Activated T-cell treated with anti-CD3 and anti-CD28 coated beads, Interleukin-2, amount 50 U/mL, for 4 hours (primary cell): Measurements from ENCODE around the gene TMEM266. TPM values are rescaled to one million over a fixed set of nuclear protein-coding genes. Genes with fewer than 3 reads are reported as not detected.

Source experiments
- ATAC-seq, 2 donors: fragments of 200-7000 bp; cut with Tn5 transposase; one replicate each; pipeline ENCODE4 v1.10.0; 2021
- DNase-seq: peaks from one replicate; pipeline ENCODE4 v3.0.0-alpha.2; 2020
- H3K27me3 Mint-ChIP-seq: one replicate; pipeline ENCODE4 v1.8.0; 2021; ENCODE audit warnings: low read depth, mixed read lengths
- H3K36me3 Mint-ChIP-seq: one replicate; pipeline ENCODE4 v1.8.0; 2022; ENCODE audit warnings: mixed read lengths; ENCODE audit not compliant: insufficient read depth
- H3K4me1 Mint-ChIP-seq: one replicate; pipeline ENCODE4 v1.8.0; 2021; ENCODE audit warnings: low read depth, mixed read lengths
- H3K4me3 Mint-ChIP-seq: one replicate; pipeline ENCODE4 v1.8.0; 2021; ENCODE audit warnings: mild to moderate bottlenecking, moderate library complexity, mixed read lengths
- H3K9me3 Mint-ChIP-seq: one replicate; pipeline ENCODE4 v1.8.0; 2021; ENCODE audit warnings: mixed read lengths
- total RNA-seq, 3 donors: library from RNA; stranded (reverse); gene quantifications; one replicate each; pipeline ENCODE4 v1.2.1, GENCODE V29; 2021

The TMEM266 gene
- total RNA-seq, 3 donors from 2014 or later: 0.11 to 0.13 TPM; not detected in 1

DNA sequence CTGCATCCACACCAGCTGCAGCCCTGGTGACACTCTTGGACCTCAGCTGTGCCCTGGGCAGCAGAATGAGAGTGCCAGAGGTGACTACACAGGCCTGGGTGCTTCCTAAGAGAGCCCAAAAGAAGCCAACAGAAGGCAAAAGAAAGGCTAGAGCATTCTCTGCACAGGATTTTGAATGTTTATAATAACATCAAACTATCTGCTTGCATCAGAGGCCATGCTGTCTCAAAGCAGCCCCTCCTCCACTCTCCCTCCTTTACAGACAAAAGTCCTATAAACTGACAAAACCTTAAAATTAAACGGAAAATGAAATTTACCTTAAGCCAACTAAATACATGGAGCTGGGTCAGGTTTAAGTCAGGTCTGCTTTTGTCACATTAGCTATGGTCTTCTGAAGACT is 155.8 kb downstream of the TMEM266 start:
- H3K36me3 Mint-ChIP-seq: peaks cover 28% of the 10 kb centered on the region
- no peaks in the 10 kb centered on the region for H3K9me3 Mint-ChIP-seq
- ATAC-seq (no peak), DNase-seq (no peak)
- H3K27me3 Mint-ChIP-seq: no peaks in the 10 kb centered on the region
- no peak overlapping the region for H3K4me3 Mint-ChIP-seq
- peaks cover 1% of the 10 kb centered on the region for H3K4me1 Mint-ChIP-seq

DNA sequence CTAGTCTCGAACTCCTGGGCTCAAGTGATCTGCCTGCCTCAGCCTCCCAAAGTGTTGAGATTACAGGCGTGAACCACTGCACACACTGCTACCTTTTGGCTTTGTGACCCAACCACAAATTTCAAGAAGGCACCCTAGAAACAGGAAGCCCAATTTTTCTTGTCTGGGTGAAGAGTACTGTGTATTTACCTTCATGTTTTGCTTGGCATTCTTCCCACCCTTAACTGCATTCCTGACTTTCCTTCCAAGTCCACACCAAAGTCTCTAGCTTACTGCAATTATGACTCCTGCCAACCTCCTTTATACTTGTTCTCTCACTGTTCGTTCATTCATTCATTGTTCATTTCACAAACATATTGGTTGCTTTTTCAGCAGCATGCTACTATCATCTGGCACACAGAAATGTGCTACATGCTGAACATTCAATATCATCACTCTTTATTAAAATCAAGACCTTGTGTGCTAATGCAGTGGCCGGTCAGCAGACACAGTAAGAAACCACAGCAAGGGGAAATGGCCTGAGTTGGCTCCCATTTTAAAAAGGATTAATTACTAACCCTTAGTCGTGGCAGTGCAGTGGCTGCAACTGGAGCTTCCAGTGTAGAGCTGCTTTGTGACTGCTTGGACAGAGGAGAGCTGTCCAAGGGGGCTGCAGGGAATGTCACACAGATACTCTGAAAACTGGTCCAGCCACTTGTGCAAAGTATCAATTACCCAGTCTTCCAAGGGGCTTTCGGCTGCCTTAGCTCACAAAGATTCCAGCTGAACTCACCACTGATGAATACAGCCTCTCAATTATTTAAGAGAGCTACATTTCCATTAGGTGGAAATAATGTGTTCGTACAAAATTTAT is 157.5 kb downstream of the TMEM266 start:
- ATAC-seq: no peak
- H3K9me3 Mint-ChIP-seq: no peaks in the 10 kb centered on the region
- H3K36me3 Mint-ChIP-seq: peaks cover 31% of the 10 kb centered on the region

DNA sequence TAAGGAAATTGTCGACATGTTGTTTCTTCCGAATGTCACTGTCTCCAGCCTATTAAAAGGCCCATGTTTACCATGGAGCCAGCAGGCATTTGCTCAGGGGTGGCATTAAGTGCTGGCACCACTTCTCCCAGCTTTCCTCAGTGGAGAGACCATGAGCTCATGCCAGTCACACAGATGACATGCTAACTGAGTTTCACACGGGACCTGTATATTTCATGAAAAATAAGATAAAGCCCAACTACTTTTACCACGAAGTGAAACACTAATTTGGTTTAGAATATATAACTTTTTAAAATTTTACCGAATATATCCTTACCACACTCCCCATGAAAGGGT is 158.1 kb downstream of the TMEM266 start:
- Mint-ChIP-seq H3K4me1 (peaks cover 1% of the 10 kb centered on the region), H3K27me3 (no peaks in the 10 kb centered on the region), H3K9me3 (no peaks in the 10 kb centered on the region), H3K36me3 (peaks cover 35% of the 10 kb centered on the region), H3K4me3 (no peak overlapping the region)
- no peak for DNase-seq
- ATAC-seq: no peak

More for the DNA sequence above, 157.5 kb downstream of the TMEM266 start:
- no peak for DNase-seq
- no peaks in the 10 kb centered on the region for H3K27me3 Mint-ChIP-seq
- peaks cover 1% of the 10 kb centered on the region for H3K4me1 Mint-ChIP-seq
- no peak overlapping the region for H3K4me3 Mint-ChIP-seq

DNA sequence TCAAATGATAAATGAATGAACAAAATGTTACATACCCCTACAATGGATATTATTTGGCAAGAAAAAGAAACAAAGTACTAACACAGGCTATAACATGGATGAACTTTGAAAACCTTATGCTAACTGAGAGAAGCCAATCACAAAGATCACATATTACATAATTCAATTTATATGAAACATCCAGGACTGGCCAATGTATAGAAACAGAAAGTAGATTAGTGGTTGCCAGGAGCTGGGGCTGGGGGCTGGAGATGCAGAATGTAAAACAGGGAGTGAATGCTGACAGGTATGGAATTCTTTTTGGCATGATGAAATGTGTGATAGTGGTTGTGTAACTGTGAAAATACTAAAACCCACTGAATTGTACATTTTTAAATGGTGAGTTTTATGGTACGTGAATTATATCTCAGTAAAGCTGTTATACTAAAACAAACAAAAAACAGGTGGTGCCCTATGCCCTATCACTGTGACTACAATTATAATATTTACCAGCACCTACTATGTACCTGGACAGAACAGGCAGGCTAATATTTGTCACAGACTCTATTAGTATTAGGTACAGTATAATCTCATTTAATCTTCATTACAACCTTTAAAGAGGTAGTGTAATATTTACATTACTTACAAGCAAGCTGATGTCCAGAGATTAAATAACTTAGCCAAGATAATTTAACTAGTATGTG is 161.4 kb downstream of the TMEM266 start:
- peaks cover 1% of the 10 kb centered on the region for H3K4me1 Mint-ChIP-seq
- H3K36me3 Mint-ChIP-seq: peaks cover 43% of the 10 kb centered on the region
- no peaks in the 10 kb centered on the region for H3K9me3 Mint-ChIP-seq
- H3K27me3 Mint-ChIP-seq: no peaks in the 10 kb centered on the region
- no peak for DNase-seq
- ATAC-seq: no peak
- H3K4me3 Mint-ChIP-seq: no peak overlapping the region

DNA sequence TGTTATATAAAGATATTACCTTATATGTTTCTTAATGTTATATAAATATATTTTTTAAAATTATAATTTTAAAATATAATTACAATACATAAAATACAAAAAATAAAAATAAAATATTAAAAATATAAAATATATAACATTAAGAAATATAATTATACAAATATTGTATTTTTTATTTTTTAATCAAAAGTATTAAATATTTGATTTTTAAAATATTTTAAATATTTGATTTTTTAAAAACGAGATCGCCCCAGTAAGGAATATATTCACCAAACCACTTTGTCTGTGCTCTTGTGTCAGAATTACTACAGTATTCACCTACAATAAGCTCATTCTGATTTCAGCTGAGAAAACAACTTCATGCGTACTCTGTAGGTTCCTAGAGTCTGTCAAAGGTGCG is 162.4 kb downstream of the TMEM266 start:
- no peak overlapping the region for H3K4me3 Mint-ChIP-seq
- no peaks in the 10 kb centered on the region for H3K9me3 Mint-ChIP-seq
- no peak for ATAC-seq
- peaks cover 1% of the 10 kb centered on the region for H3K4me1 Mint-ChIP-seq
- H3K36me3 Mint-ChIP-seq: peaks cover 40% of the 10 kb centered on the region
- DNase-seq: no peak
- H3K27me3 Mint-ChIP-seq: no peaks in the 10 kb centered on the region

DNA sequence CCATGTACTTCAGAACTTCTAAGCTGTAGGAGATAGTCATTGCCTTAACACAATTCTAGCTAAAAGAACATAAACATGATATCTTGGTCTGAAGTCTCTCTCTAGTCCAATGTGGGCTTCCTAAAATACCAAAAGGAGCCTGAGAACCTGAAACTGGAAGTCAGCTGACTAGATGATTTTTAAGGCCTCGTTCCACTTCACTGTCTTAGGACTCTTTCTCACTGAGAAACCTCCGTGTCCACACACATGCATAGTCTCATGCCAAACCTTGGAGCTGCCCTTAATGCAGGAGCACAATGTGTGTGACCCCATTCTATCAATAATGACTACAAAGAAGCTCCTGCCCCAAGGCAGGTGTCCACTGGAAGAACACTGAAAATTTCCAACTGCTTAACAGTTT is 163.7 kb downstream of the TMEM266 start:
- DNase-seq (no peak), ATAC-seq (no peak)
- no peaks in the 10 kb centered on the region for H3K9me3 Mint-ChIP-seq
- no peak overlapping the region for H3K4me3 Mint-ChIP-seq
- H3K27me3 Mint-ChIP-seq: no peaks in the 10 kb centered on the region
- H3K36me3 Mint-ChIP-seq: peaks cover 34% of the 10 kb centered on the region
- peaks cover 1% of the 10 kb centered on the region for H3K4me1 Mint-ChIP-seq

DNA sequence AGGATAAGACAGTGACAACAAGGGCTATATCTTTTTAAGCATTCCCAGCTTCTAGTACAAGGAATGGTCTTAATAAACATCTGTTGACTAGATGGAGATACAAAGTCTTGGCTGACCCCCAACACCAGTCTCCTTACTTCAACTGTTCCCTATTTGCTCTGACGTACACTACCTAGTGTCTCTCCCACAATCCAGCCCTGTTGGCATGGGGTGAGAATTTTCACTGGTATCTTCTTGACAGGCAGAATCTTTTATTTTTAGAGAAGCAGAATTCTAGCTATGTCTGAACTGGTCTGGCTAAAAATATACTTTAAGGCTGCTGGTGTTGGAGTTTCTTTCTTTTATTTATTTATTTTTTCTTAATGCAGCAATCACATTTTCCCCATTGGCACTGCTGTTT is 169.5 kb downstream of the TMEM266 start:
- no peaks in the 10 kb centered on the region for H3K27me3 Mint-ChIP-seq
- no peak overlapping the region for H3K4me3 Mint-ChIP-seq
- H3K4me1 Mint-ChIP-seq: no peaks in the 10 kb centered on the region
- ATAC-seq (no peak), DNase-seq (no peak)
- H3K9me3 Mint-ChIP-seq: no peaks in the 10 kb centered on the region
- H3K36me3 Mint-ChIP-seq: peaks cover 11% of the 10 kb centered on the region

DNA sequence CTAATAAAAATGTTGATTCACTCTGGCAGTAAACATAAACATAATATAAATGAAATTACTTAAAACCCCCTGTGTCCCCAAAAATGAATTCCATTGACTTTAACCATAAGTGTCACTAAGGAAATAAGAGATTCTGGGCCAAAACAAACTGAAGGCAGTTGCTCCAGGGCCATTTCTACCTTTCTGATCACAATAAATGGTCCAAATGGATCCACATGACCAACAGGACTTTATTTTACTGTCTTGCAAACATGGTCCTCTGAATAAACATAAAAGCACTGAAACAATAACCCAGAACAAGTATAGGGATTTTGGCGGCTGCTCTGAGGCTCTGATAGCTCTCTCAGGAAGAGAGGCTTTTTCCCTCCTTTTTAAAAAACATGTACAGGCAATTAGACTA is 174.1 kb downstream of the TMEM266 start:
- Mint-ChIP-seq H3K4me3 (no peak overlapping the region), H3K27me3 (no peaks in the 10 kb centered on the region), H3K9me3 (no peaks in the 10 kb centered on the region), H3K4me1 (no peaks in the 10 kb centered on the region), H3K36me3 (peaks cover 5% of the 10 kb centered on the region)
- no peak for ATAC-seq
- DNase-seq: no peak

DNA sequence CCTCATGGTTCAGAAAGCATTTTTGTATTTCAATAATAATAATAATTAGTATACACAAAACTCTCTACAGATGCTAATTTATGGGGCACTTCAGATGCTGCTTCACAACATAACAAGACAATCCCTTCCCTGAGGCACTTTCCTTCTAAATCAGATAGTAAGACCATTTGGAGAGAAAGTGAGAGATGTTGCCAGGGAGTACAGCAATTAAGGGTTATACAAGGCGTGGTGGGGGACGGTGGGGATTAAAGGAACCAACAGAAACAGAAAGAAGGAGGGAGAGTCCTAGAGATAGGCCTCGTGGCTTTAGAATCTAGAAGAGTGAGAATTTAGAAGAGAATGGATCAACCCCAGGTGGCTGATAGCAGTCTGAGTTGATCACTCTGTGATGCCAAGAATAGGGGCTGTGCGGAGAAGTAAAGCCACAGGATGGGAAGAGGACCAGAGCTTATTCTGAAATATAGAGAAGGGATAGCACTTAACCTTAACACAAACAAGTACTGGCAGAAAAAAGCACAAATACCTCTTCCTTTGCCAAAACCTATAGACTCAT is 174.6 kb downstream of the TMEM266 start:
- no peaks in the 10 kb centered on the region for H3K9me3 Mint-ChIP-seq
- no peak for ATAC-seq
- DNase-seq: no peak
- no peaks in the 10 kb centered on the region for H3K27me3 Mint-ChIP-seq
- H3K36me3 Mint-ChIP-seq: peaks cover 5% of the 10 kb centered on the region
- no peak overlapping the region for H3K4me3 Mint-ChIP-seq
- H3K4me1 Mint-ChIP-seq: no peaks in the 10 kb centered on the region

DNA sequence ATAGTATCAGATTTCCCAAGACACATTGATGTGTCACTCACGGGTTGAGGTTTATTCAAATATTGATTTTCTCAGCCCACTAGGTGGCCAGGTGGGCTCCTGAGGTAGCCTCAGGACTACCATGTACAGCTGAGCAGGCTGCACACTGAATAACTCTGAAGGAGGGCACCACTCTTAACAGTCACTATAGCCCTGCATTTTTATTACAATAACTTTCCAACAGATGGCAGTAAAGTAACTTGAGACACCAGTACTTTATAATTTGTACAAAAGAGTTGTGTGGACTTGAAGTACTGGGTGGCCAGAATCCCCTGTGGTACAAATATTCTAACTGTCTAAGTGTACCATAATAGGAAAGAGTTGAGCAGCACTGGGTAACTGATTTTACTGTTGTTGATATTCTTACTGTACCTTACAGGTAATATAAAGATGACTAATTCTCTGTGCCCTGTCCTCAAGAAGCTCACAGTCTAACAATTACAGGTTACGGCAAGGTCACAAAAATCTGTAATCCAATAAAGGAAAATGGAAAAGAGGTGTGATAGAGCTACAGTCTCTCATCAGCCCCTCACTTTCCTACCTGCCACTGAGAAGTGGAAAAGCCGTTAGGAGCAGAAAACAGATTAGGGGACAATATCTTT is 175.5 kb downstream of the TMEM266 start:
- no peak overlapping the region for H3K4me3 Mint-ChIP-seq
- peak; percentile 46 to 58 for ATAC-seq

DNA sequence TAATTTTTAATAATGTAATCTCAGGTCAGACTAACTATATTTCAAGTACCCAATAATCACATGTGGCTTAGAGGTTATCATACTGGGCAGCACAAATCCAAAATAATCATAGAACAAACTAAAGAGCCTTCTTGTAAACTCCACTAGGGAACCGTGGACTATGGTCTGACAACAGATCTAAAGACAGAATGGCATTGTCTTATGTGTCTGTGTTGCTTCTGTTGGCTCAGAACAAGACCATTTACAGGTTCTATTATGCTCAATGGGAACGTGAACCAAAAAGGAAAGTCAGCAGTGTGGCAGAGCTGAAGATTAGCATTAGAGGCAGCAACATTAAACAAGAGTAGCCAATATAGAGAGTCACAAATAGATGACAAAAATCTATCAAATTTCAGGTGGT is 176.6 kb downstream of the TMEM266 start:
- H3K9me3 Mint-ChIP-seq: no peaks in the 10 kb centered on the region
- no peak overlapping the region for H3K4me3 Mint-ChIP-seq
- no peaks in the 10 kb centered on the region for H3K4me1 Mint-ChIP-seq
- H3K36me3 Mint-ChIP-seq: peaks cover 2% of the 10 kb centered on the region
- DNase-seq: no peak
- no peak for ATAC-seq
- H3K27me3 Mint-ChIP-seq: no peaks in the 10 kb centered on the region

More for the DNA sequence above, 175.5 kb downstream of the TMEM266 start:
- no peak for DNase-seq
- H3K36me3 Mint-ChIP-seq: peaks cover 5% of the 10 kb centered on the region
- no peaks in the 10 kb centered on the region for H3K27me3 Mint-ChIP-seq
- H3K9me3 Mint-ChIP-seq: no peaks in the 10 kb centered on the region
- no peaks in the 10 kb centered on the region for H3K4me1 Mint-ChIP-seq

DNA sequence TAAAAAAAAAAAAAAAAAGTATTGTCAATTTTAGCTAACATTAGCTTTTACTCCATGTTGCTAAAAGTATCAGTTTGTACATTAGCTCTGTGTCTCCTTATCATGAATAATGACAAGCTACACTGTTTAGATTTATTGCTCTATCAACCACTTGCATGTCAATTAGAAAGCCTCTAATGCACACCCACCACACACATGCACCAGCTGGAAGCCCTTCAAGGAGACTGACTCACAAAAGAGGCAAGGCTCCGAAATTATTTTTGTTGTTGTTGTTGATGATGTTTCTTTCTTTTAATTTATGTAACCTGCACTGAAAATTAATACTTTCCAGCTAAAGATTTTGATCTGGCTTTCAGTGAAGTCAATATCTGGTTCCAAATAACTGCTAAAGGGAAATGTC is 180.0 kb downstream of the TMEM266 start:
- DNase-seq (no peak), ATAC-seq (no peak)
- Mint-ChIP-seq H3K9me3 (no peaks in the 10 kb centered on the region), H3K36me3 (peaks cover 9% of the 10 kb centered on the region), H3K27me3 (no peaks in the 10 kb centered on the region), H3K4me3 (no peak overlapping the region), H3K4me1 (no peaks in the 10 kb centered on the region)

DNA sequence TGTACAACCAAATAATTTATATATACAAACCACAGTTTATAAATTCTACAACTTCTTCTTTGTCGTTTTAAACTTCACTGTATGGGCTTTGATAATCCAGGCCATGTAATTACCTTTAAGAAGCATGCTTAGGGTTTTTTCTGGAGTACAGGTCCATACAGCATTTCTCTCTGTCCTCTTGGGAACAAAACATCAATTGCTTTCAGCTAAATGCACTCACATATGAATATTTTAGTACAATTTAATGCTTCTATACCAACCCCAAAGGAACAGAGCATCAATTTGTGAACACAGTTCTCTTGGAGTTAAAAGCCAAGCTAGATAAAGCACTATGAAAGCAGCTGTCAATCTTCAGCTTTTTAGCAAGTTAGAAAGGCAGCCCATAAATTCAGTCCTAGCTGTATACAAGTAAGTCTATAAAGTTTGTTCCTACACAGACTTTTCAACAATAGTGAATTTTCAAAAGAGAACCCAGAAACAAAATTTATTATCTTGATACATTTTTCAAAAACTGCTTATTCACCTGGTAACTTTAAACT is 185.4 kb downstream of the TMEM266 start:
- ATAC-seq (no peak), DNase-seq (no peak)
- H3K4me1 Mint-ChIP-seq: no peaks in the 10 kb centered on the region
- no peaks in the 10 kb centered on the region for H3K27me3 Mint-ChIP-seq
- H3K4me3 Mint-ChIP-seq: no peak overlapping the region
- H3K36me3 Mint-ChIP-seq: peaks cover 9% of the 10 kb centered on the region
- H3K9me3 Mint-ChIP-seq: no peaks in the 10 kb centered on the region

DNA sequence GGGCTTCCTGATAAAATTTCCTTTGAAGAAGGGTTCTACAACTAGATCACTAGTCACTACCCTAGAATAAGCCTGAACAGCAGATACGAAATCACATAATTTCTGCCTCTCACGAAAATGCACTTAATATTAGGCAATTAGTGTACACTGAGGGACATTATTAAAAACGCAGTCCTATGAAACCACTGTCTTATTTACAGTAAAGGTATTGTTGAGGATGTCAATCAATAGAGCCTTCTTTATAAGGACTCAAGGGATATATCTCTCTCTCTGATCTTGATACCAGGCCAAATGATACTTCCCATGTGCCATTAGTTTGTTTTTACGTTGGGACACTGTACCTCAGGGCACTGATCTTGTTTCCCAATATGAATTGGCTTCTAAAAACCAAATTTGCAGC is 191.9 kb downstream of the TMEM266 start:
- Mint-ChIP-seq H3K4me3 (no peak overlapping the region), H3K9me3 (no peaks in the 10 kb centered on the region), H3K36me3 (peaks cover 2% of the 10 kb centered on the region), H3K27me3 (no peaks in the 10 kb centered on the region), H3K4me1 (no peaks in the 10 kb centered on the region)
- ATAC-seq (no peak), DNase-seq (no peak)
